GM23338 (cell line): ENCODE data around the gene SARS1. TPM values are rescaled to one million over a fixed set of nuclear protein-coding genes. Genes with fewer than 3 reads are reported as not detected.
A peak's percentile ranks its signal among the peaks of the same experiment; 100 is the strongest.

Experiments
- ATAC-seq: fragments of 200-7000 bp; cut with Tn5 transposase; 3 replicates; pipeline ENCODE4 v1.9.1; 2020
- DNase-seq: peaks from one replicate; pipeline ENCODE4 v3.0.0-alpha.2; 2015; ENCODE audit warnings: low spot score
- H2AFZ ChIP-seq: fragments of 200-600 bp; sonication (generic); 2 replicates; pipeline ENCODE4 v1.8.0; 2016; ENCODE audit warnings: antibody characterized with exemption, mild to moderate bottlenecking, moderate library complexity
- H3F3A ChIP-seq: fragments of 200-600 bp; sonication (generic); replicated peaks from 2 replicates; pipeline ENCODE4 v1.8.0; 2017; ENCODE audit warnings: antibody characterized with exemption, mixed run types, low read depth
- H3K27ac ChIP-seq: fragments of 200-600 bp; sonication (generic); 2 replicates; pipeline ENCODE4 v1.6.1; 2016; ENCODE audit warnings: low read depth
- H3K27me3 ChIP-seq: fragments of 200-600 bp; sonication (generic); 2 replicates; pipeline ENCODE4 v1.8.0; 2016; ENCODE audit warnings: mild to moderate bottlenecking, mixed run types, moderate library complexity; ENCODE audit not compliant: insufficient read depth
- H3K36me3 ChIP-seq: fragments of 200-600 bp; sonication (generic); 2 replicates; pipeline ENCODE4 v1.8.0; 2016; ENCODE audit warnings: mild to moderate bottlenecking; ENCODE audit not compliant: insufficient read depth
- H3K4me1 ChIP-seq: fragments of 200-600 bp; sonication (generic); 2 replicates; pipeline ENCODE4 v1.8.0; 2016; ENCODE audit warnings: mild to moderate bottlenecking, moderate library complexity; ENCODE audit not compliant: insufficient read depth
- H3K4me2 ChIP-seq: fragments of 200-600 bp; sonication (generic); 2 replicates; pipeline ENCODE4 v1.7.1; 2017; ENCODE audit warnings: mixed run types
- H3K4me3 ChIP-seq: fragments of 200-600 bp; sonication (generic); 2 replicates; pipeline ENCODE4 v1.6.1; 2016; ENCODE audit warnings: mixed run types
- H3K79me2 ChIP-seq: fragments of 200-600 bp; sonication (generic); replicated peaks from 2 replicates; pipeline ENCODE4 v1.8.0; 2017; ENCODE audit warnings: mild to moderate bottlenecking; ENCODE audit not compliant: insufficient read depth
- H3K9me2 ChIP-seq: fragments of 200-600 bp; sonication (generic); 2 replicates; pipeline ENCODE4 v1.8.0; 2017; ENCODE audit not compliant: insufficient read depth
- H4K20me1 ChIP-seq: fragments of 200-600 bp; sonication (generic); replicated peaks from 2 replicates; pipeline ENCODE4 v1.8.0; 2017; ENCODE audit warnings: mild to moderate bottlenecking; ENCODE audit not compliant: insufficient read depth
- H3K27ac Mint-ChIP-seq: 2 replicates; pipeline ENCODE4 v1.8.0; 2020; ENCODE audit warnings: inconsistent platforms, mild to moderate bottlenecking, moderate library complexity, mixed read lengths
- H3K27me3 Mint-ChIP-seq: 3 replicates; pipeline ENCODE4 v1.8.0; 2022; ENCODE audit warnings: low read depth, mild to moderate bottlenecking, moderate library complexity, mixed read lengths, inconsistent platforms; ENCODE audit not compliant: insufficient read depth, poor library complexity
- H3K36me3 Mint-ChIP-seq: 3 replicates; pipeline ENCODE4 v1.8.0; 2021; ENCODE audit warnings: low read depth, mild to moderate bottlenecking, inconsistent platforms, moderate library complexity, mixed read lengths
- H3K4me1 Mint-ChIP-seq: 3 replicates; pipeline ENCODE4 v1.8.0; 2020; ENCODE audit warnings: mild to moderate bottlenecking, inconsistent platforms, mixed read lengths
- H3K4me3 Mint-ChIP-seq: 3 replicates; pipeline ENCODE4 v1.8.0; 2021; ENCODE audit warnings: moderate library complexity, mild to moderate bottlenecking, inconsistent platforms, mixed read lengths
- H3K9me3 Mint-ChIP-seq: 3 replicates; pipeline ENCODE4 v1.8.0; 2020; ENCODE audit warnings: moderate library complexity, mild to moderate bottlenecking, inconsistent platforms, mixed read lengths
- CREB1 ChIP-seq: fragments of 250-450 bp; sonication (Bioruptor Pico); IDR thresholded peaks from 2 replicates; pipeline ENCODE4 v1.5.0; 2020; ENCODE audit warnings: low read depth, mild to moderate bottlenecking, moderate library complexity
- EZH2 ChIP-seq: fragments of 200-600 bp; sonication (generic); IDR thresholded peaks from one replicate; pipeline ENCODE4 v1.8.0; 2017; ENCODE audit warnings: antibody characterized with exemption, mild to moderate bottlenecking, low read depth; ENCODE audit not compliant: unreplicated experiment
- JUNB ChIP-seq: IDR thresholded peaks from one replicate; pipeline ENCODE4 v1.6.1; 2016; ENCODE audit warnings: antibody characterized with exemption; ENCODE audit not compliant: unreplicated experiment
- POLR2AphosphoS5 ChIP-seq: IDR thresholded peaks from 2 replicates; pipeline ENCODE4 v1.6.1; 2016; ENCODE audit warnings: antibody characterized with exemption, low read depth
- STAT1 ChIP-seq: IDR thresholded peaks from one replicate; pipeline ENCODE4 v1.6.1; 2016; ENCODE audit warnings: antibody characterized with exemption; ENCODE audit not compliant: unreplicated experiment
- ZNF114 ChIP-seq: fragments of 250-450 bp; sonication (Bioruptor Pico); IDR thresholded peaks from 2 replicates; pipeline ENCODE4 v1.5.0; 2020; ENCODE audit warnings: mild to moderate bottlenecking, moderate library complexity
- polyA plus RNA-seq: library from polyadenylated mRNA; unstranded; fragments of >200 nt; fragmentation: Nextera tagmentation; extraction: Ambion mirVana; gene quantifications from 2 replicates; pipeline ENCODE4 v1.2.1, GENCODE V29; 2016
- total RNA-seq: library from RNA; depleted of rRNA; stranded (reverse); fragments of >200 nt; shearing (Covaris generic); gene quantifications from 2 replicates; pipeline ENCODE4 v1.2.3, GENCODE V29; 2014
- TF ChIP-seq, protein P1 (sequence below): fragments of 250-450 bp; sonication (Bioruptor Pico); IDR thresholded peaks from 2 replicates; pipeline ENCODE4 v1.5.0; 2020; ENCODE audit warnings: mild to moderate bottlenecking, moderate library complexity
- TF ChIP-seq, protein P2 (sequence below): IDR thresholded peaks from one replicate; pipeline ENCODE4 v1.6.1; 2018; ENCODE audit warnings: antibody characterized with exemption; ENCODE audit not compliant: unreplicated experiment
- TF ChIP-seq, protein P3 (sequence below): IDR thresholded peaks from 2 replicates; pipeline ENCODE4 v1.6.1; 2016; ENCODE audit warnings: antibody characterized with exemption

The SARS1 gene
- total and polyA plus RNA-seq, 2 experiments from 2014 or later: 141 to 166 TPM

- peak overlapping the region; percentile 99; the same call in 1 of the 3 replicates for H3K4me3 Mint-ChIP-seq
- peaks cover 15% of the 10 kb centered on the region for H4K20me1 ChIP-seq
- no peak overlapping the region for H3K27ac Mint-ChIP-seq
Measured at GRCh38 chr1:109280862-109281261, 67.1 kb downstream of the SARS1 start.

More at GRCh38 chr1:109280862-109281261, 67.1 kb downstream of the SARS1 start:
- ATAC-seq: no peak
- H3K36me3 ChIP-seq: peaks cover 12% of the 10 kb centered on the region; the same call in 1 of the 2 replicates
- H3K27me3 Mint-ChIP-seq: peaks cover 16% of the 10 kb centered on the region
- no peaks in the 10 kb centered on the region for H3K9me3 Mint-ChIP-seq
- DNase-seq: no peak
- peaks cover 38% of the 10 kb centered on the region for H3K4me1 Mint-ChIP-seq
- H3K4me1 ChIP-seq: peaks cover 28% of the 10 kb centered on the region
- H3K36me3 Mint-ChIP-seq: peaks cover 37% of the 10 kb centered on the region
- peaks cover 26% of the 10 kb centered on the region for H3K79me2 ChIP-seq
- peaks cover 25% of the 10 kb centered on the region for H3F3A ChIP-seq
- TF ChIP-seq POLR2AphosphoS5 (no peak), STAT1 (no peak), JUNB (no peak), ZNF114 (CRISPR knock-in tag) (no peak), EZH2 (no peak), CREB1 (CRISPR knock-in tag) (no peak)
- TF ChIP-seq, protein P1, sequence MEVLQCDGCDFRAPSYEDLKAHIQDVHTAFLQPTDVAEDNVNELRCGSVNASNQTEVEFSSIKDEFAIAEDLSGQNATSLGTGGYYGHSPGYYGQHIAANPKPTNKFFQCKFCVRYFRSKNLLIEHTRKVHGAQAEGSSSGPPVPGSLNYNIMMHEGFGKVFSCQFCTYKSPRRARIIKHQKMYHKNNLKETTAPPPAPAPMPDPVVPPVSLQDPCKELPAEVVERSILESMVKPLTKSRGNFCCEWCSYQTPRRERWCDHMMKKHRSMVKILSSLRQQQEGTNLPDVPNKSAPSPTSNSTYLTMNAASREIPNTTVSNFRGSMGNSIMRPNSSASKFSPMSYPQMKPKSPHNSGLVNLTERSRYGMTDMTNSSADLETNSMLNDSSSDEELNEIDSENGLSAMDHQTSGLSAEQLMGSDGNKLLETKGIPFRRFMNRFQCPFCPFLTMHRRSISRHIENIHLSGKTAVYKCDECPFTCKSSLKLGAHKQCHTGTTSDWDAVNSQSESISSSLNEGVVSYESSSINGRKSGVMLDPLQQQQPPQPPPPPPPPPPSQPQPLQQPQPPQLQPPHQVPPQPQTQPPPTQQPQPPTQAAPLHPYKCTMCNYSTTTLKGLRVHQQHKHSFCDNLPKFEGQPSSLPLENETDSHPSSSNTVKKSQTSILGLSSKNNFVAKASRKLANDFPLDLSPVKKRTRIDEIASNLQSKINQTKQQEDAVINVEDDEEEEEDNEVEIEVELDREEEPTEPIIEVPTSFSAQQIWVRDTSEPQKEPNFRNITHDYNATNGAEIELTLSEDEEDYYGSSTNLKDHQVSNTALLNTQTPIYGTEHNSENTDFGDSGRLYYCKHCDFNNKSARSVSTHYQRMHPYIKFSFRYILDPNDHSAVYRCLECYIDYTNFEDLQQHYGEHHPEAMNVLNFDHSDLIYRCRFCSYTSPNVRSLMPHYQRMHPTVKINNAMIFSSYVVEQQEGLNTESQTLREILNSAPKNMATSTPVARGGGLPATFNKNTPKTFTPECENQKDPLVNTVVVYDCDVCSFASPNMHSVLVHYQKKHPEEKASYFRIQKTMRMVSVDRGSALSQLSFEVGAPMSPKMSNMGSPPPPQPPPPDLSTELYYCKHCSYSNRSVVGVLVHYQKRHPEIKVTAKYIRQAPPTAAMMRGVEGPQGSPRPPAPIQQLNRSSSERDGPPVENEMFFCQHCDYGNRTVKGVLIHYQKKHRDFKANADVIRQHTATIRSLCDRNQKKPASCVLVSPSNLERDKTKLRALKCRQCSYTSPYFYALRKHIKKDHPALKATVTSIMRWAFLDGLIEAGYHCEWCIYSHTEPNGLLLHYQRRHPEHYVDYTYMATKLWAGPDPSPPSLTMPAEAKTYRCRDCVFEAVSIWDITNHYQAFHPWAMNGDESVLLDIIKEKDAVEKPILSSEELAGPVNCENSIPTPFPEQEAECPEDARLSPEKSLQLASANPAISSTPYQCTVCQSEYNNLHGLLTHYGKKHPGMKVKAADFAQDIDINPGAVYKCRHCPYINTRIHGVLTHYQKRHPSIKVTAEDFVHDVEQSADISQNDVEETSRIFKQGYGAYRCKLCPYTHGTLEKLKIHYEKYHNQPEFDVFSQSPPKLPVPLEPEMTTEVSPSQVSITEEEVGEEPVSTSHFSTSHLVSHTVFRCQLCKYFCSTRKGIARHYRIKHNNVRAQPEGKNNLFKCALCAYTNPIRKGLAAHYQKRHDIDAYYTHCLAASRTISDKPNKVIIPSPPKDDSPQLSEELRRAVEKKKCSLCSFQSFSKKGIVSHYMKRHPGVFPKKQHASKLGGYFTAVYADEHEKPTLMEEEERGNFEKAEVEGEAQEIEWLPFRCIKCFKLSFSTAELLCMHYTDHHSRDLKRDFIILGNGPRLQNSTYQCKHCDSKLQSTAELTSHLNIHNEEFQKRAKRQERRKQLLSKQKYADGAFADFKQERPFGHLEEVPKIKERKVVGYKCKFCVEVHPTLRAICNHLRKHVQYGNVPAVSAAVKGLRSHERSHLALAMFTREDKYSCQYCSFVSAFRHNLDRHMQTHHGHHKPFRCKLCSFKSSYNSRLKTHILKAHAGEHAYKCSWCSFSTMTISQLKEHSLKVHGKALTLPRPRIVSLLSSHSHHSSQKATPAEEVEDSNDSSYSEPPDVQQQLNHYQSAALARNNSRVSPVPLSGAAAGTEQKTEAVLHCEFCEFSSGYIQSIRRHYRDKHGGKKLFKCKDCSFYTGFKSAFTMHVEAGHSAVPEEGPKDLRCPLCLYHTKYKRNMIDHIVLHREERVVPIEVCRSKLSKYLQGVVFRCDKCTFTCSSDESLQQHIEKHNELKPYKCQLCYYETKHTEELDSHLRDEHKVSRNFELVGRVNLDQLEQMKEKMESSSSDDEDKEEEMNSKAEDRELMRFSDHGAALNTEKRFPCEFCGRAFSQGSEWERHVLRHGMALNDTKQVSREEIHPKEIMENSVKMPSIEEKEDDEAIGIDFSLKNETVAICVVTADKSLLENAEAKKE (CRISPR knock-in tag): no peak
- TF ChIP-seq, protein P2, sequence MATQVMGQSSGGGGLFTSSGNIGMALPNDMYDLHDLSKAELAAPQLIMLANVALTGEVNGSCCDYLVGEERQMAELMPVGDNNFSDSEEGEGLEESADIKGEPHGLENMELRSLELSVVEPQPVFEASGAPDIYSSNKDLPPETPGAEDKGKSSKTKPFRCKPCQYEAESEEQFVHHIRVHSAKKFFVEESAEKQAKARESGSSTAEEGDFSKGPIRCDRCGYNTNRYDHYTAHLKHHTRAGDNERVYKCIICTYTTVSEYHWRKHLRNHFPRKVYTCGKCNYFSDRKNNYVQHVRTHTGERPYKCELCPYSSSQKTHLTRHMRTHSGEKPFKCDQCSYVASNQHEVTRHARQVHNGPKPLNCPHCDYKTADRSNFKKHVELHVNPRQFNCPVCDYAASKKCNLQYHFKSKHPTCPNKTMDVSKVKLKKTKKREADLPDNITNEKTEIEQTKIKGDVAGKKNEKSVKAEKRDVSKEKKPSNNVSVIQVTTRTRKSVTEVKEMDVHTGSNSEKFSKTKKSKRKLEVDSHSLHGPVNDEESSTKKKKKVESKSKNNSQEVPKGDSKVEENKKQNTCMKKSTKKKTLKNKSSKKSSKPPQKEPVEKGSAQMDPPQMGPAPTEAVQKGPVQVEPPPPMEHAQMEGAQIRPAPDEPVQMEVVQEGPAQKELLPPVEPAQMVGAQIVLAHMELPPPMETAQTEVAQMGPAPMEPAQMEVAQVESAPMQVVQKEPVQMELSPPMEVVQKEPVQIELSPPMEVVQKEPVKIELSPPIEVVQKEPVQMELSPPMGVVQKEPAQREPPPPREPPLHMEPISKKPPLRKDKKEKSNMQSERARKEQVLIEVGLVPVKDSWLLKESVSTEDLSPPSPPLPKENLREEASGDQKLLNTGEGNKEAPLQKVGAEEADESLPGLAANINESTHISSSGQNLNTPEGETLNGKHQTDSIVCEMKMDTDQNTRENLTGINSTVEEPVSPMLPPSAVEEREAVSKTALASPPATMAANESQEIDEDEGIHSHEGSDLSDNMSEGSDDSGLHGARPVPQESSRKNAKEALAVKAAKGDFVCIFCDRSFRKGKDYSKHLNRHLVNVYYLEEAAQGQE: no peak
- TF ChIP-seq, protein P3, sequence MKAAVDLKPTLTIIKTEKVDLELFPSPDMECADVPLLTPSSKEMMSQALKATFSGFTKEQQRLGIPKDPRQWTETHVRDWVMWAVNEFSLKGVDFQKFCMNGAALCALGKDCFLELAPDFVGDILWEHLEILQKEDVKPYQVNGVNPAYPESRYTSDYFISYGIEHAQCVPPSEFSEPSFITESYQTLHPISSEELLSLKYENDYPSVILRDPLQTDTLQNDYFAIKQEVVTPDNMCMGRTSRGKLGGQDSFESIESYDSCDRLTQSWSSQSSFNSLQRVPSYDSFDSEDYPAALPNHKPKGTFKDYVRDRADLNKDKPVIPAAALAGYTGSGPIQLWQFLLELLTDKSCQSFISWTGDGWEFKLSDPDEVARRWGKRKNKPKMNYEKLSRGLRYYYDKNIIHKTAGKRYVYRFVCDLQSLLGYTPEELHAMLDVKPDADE: no peak
- H3K9me2 ChIP-seq: no peaks in the 10 kb centered on the region
- no peak overlapping the region for H2AFZ ChIP-seq
- H3K27me3 ChIP-seq: no peaks in the 10 kb centered on the region
- no peak overlapping the region for H3K4me2 ChIP-seq
- H3K4me3 ChIP-seq: 0 out of 2 replicates have a peak overlapping the region, but pooled peaks have one; percentile 98
- H3K27ac ChIP-seq: no peak overlapping the region
